Epithelial cell of proximal tubule (primary cell): ENCODE measurements around the gene HOOK2. TPM values are rescaled to one million over a fixed set of nuclear protein-coding genes. Genes with fewer than 3 reads are reported as not detected.
A peak's percentile ranks its signal among the peaks of the same experiment; 100 is the strongest.

ENCODE experiments used
- DNase-seq: peaks from one replicate; pipeline ENCODE4 v3.0.0-alpha.2; 2011; ENCODE audit warnings: low read depth
- H3K4me3 ChIP-seq: 2 replicates; pipeline ENCODE4 v1.5.1; 2011; ENCODE audit warnings: low read depth, mild to moderate bottlenecking, low read length
- total RNA-seq: library from RNA; depleted of rRNA; stranded (reverse); fragments of >200 nt; gene quantifications from 2 replicates; pipeline ENCODE4 v1.2.3, GENCODE V29; 2015
- TF ChIP-seq, protein P1 (sequence below): conservative IDR thresholded peaks from 2 replicates; pipeline ENCODE4 v1.5.1; 2012; ENCODE audit warnings: low read depth, mild to moderate bottlenecking, low read length

The HOOK2 gene
- total RNA-seq, 1 donor from 2014 or later = 26.3 TPM

DNA sequence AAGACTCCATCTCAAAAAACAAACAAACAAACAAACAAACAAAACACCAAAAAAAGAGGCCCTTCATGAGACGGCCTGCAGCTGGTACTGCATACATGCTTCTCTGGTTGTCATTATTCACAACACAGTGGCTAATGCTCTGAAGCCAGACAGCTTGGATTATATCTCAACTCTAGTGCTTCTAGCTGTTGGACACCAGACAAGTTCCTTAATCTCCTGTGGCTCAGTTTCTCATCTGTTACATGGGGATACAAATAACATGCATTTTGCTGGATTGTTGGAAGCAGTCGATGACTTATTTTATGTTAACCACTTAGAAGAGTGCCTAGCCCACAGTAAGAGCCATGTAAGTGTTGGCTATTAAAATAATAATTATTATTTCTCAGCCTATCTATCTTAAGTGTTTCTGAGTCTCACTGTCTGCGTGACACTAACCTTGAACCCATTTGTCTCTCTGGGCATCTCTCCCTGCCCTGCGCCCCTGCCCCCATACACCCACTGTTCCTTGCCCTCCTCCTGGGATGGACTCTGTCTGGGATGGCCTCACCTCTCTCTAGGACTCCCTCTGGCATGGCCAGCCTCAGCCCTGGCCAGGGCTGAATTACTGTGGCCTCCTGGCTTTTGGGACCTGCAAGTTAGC, 12.8 kb upstream of the HOOK2 start:
- TF ChIP-seq, protein P1, sequence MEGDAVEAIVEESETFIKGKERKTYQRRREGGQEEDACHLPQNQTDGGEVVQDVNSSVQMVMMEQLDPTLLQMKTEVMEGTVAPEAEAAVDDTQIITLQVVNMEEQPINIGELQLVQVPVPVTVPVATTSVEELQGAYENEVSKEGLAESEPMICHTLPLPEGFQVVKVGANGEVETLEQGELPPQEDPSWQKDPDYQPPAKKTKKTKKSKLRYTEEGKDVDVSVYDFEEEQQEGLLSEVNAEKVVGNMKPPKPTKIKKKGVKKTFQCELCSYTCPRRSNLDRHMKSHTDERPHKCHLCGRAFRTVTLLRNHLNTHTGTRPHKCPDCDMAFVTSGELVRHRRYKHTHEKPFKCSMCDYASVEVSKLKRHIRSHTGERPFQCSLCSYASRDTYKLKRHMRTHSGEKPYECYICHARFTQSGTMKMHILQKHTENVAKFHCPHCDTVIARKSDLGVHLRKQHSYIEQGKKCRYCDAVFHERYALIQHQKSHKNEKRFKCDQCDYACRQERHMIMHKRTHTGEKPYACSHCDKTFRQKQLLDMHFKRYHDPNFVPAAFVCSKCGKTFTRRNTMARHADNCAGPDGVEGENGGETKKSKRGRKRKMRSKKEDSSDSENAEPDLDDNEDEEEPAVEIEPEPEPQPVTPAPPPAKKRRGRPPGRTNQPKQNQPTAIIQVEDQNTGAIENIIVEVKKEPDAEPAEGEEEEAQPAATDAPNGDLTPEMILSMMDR = no peak
- DNase-seq = no peak
- H3K4me3 ChIP-seq = peak overlapping the region; percentile 96

DNA sequence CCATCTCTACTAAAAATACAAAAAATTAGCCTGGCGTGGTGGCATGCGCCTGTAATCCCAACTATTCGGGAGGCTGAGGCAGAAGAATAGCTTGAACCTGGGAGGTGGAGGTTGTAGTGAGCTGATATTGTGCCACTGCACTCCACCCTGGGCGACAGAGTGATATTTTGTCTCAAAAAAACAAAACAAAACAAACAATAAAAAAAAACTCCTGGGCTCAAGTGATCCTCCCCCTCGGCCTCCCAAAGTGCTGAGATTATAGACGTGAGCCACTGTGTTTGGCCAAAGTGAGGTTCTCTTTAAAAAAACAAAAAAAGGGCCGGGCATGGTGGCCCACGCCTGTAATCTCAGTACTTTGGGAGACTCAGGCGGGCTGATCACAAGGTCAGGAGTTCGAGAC, 12.1 kb upstream of the HOOK2 start:
- no peak overlapping the region for H3K4me3 ChIP-seq
- TF ChIP-seq, protein P1 = no peak
- no peak for DNase-seq

DNA sequence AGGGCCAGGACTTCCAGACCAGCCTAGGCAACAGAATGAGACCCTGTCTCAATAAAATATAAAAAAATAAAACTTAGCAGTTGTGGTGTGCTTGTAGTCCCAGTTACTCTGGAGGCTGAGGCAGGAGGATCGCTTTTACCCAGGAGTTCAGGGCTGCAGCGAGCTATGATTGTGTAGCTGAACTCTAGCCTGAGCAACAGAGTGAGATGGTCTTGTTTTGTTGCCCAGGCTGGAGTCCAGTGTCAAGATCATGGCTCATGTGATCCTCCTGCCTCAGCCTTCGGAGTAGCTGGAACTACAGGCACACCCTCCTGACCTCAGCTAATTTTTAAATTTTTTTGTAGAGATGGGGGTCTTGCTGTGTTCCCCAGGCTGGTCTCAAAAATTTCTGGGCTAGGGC, 11.6 kb upstream of the HOOK2 start:
- no peak for DNase-seq
- H3K4me3 ChIP-seq = no peak overlapping the region
- TF ChIP-seq, protein P1 = no peak

DNA sequence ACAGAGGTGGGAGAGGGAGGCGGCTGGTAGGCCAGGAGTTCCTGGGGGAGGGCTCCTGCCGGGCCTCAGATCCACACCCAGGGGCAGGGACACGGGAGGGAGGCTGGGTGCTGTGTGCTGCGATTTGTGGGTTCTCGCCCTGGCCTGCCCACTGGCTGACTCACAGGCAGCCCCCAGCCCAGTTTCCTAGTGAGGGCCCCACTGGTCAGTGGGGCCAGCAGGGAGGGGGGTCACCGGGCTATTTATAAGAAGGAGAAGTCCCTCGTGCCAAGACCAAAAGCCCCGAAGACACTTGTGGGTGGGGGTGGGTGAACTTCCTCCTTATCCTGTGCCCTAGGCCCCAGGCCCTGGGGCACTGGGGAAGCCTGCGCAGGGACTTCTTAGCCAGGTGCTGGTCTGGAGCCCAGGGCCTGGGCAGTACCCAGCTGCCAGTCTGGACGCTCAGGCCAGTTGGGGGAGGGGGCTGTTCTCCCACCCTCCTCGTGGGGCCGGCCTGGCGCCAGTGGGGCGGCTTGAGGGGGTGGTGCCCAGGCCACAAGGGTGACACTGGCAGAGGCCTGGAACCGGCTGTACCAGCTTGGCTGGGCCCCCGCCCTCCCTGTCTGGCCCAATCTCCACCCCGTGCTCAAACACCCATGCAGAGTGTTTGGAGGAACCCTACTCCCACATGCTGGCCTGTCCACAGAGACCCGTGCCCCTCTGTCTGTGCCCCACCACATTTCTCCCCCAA, 11.0 kb upstream of the HOOK2 start:
- H3K4me3 ChIP-seq = no peak overlapping the region
- TF ChIP-seq, protein P1 = no peak
- no peak for DNase-seq

DNA sequence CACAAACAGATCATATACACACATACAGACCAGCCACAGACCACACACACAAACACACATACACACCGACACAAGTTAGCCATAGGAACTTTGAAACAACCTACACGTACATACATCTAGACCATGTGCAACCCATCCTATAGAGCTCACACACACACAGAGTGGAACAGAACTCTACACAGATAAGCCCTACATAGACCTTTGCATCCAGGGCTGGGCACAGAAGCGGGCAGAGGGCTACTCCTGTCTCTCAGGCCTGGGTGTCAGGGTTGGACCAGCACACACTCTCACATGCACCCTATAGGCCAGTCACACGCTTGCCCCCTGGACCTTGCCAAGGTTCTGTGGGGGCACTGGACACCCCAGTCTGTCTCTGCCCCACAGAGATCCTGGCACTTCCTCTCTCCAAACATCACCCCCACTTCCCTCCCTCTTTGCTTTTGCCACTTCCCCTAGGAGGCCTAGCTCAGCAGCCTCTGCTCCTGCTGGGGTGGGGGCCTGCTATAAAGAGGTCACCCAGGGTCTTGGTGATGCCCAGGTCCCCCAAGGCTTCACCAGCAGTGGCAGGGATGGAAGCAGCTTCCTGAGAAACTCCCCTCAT, 10.2 kb upstream of the HOOK2 start:
- no peak overlapping the region for H3K4me3 ChIP-seq
- no peak for DNase-seq
- TF ChIP-seq, protein P1 = no peak

DNA sequence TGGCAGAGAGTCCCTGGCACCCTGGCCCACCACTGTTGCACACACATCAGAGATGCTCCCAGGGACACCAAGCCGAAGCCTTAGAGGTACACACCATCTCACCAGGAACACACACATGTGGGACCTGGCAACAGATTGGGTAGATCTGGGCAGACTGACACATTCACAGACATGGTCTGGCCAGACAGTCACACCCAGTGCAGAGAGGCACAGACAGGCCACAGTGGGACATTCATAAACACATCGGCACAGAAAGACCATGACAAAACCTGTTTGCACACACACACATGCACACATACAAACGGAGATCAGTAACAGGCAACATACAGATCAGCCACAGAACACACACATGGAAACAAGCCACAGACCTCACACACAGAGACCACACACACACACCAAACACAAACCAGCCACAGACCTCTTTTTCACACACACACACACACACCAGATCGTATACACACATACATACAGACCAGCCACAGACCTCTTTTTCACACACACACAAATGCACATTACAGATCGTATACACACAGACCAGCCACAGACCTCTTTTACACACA, 9.6 kb upstream of the HOOK2 start:
- TF ChIP-seq, protein P1 = no peak
- no peak overlapping the region for H3K4me3 ChIP-seq
- DNase-seq = no peak
